ENCODE measurements around the gene HERC2.

- TF ChIP-seq ZNF274 (IDR thresholded peaks at IDR 0.05; ENCODE audit: low read depth, low read length) (no peak), YY1 (IDR thresholded peaks at IDR 0.05; ENCODE audit: insufficient read depth, insufficient read length) (no peak)
Observed at GRCh38 chr15:28165791-28166190, 156.2 kb downstream of the HERC2 start.
